Progenitor cell of endocrine pancreas (in vitro differentiated cells): ENCODE results near the gene RAP1GAP2. TPM values are rescaled to one million over a fixed set of nuclear protein-coding genes. Genes with fewer than 3 reads are reported as not detected.
"Not testable (repeated sequence)": the region's sequence is repeated elsewhere in the genome, so short reads cannot be mapped to it uniquely, and the experiment has no call there.

Source experiments
- DNase-seq: peaks from one replicate; pipeline ENCODE4 v3.0.0; 2021; ENCODE audit warnings: low spot score; ENCODE audit not compliant: unreplicated experiment
- H3K27ac Mint-ChIP-seq: 2 replicates; pipeline ENCODE4 v1.8.0; 2021; ENCODE audit warnings: mild to moderate bottlenecking, moderate library complexity, mixed read lengths
- H3K27me3 Mint-ChIP-seq: 2 replicates; pipeline ENCODE4 v1.8.0; 2021; ENCODE audit warnings: mixed read lengths
- H3K36me3 Mint-ChIP-seq: 2 replicates; pipeline ENCODE4 v1.8.0; 2022; ENCODE audit warnings: mixed read lengths; ENCODE audit not compliant: insufficient read depth
- H3K4me1 Mint-ChIP-seq: 2 replicates; pipeline ENCODE4 v1.8.0; 2021; ENCODE audit warnings: low read depth, mixed read lengths
- H3K4me3 Mint-ChIP-seq: 2 replicates; pipeline ENCODE4 v1.8.0; 2021; ENCODE audit warnings: low read depth, mild to moderate bottlenecking, moderate library complexity, mixed read lengths
- H3K9me3 Mint-ChIP-seq: 2 replicates; pipeline ENCODE4 v1.8.0; 2021; ENCODE audit warnings: low read depth, mixed read lengths
- total RNA-seq: library from RNA; stranded (reverse); gene quantifications from 2 replicates; pipeline ENCODE4 v1.2.1, GENCODE V29; 2021
- TF ChIP-seq, protein P1 (sequence below): fragments of 200-600 bp; sonication (generic); IDR thresholded peaks from one replicate; pipeline ENCODE4 v1.5.0; 2021; ENCODE audit warnings: antibody characterized with exemption, mild to moderate bottlenecking; ENCODE audit not compliant: unreplicated experiment

RAP1GAP2 gene
- total RNA-seq, 1 donor from 2014 or later: 116 TPM

DNA sequence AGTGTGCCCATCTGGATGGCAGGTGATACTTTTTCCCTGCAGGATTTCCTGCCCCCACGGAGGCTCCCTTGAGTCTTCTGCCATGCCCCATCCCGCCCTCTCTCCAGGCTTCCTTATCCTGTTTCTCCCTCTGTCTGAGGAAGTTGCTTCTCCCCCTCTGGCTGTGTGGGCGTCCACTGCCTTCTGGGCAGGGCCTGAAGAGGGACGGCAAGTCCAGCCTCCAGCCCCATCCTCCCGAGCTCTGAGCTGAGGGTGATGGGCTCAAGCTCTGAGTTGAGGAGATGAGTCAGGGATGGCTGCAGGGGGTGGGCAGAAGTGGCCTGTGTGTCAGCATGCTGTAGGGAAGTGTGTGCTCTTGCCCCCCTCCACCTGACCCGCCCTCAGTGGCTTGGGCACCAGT lies 14.2 kb upstream of the RAP1GAP2 start:
- Mint-ChIP-seq H3K27ac (no peak overlapping the region), H3K27me3 (no peaks in the 10 kb centered on the region), H3K4me1 (peaks cover 9% of the 10 kb centered on the region), H3K9me3 (no peaks in the 10 kb centered on the region), H3K36me3 (no peaks in the 10 kb centered on the region), H3K4me3 (no peak overlapping the region)
- TF ChIP-seq, protein P1, sequence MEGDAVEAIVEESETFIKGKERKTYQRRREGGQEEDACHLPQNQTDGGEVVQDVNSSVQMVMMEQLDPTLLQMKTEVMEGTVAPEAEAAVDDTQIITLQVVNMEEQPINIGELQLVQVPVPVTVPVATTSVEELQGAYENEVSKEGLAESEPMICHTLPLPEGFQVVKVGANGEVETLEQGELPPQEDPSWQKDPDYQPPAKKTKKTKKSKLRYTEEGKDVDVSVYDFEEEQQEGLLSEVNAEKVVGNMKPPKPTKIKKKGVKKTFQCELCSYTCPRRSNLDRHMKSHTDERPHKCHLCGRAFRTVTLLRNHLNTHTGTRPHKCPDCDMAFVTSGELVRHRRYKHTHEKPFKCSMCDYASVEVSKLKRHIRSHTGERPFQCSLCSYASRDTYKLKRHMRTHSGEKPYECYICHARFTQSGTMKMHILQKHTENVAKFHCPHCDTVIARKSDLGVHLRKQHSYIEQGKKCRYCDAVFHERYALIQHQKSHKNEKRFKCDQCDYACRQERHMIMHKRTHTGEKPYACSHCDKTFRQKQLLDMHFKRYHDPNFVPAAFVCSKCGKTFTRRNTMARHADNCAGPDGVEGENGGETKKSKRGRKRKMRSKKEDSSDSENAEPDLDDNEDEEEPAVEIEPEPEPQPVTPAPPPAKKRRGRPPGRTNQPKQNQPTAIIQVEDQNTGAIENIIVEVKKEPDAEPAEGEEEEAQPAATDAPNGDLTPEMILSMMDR: no peak
- DNase-seq: no peak

DNA sequence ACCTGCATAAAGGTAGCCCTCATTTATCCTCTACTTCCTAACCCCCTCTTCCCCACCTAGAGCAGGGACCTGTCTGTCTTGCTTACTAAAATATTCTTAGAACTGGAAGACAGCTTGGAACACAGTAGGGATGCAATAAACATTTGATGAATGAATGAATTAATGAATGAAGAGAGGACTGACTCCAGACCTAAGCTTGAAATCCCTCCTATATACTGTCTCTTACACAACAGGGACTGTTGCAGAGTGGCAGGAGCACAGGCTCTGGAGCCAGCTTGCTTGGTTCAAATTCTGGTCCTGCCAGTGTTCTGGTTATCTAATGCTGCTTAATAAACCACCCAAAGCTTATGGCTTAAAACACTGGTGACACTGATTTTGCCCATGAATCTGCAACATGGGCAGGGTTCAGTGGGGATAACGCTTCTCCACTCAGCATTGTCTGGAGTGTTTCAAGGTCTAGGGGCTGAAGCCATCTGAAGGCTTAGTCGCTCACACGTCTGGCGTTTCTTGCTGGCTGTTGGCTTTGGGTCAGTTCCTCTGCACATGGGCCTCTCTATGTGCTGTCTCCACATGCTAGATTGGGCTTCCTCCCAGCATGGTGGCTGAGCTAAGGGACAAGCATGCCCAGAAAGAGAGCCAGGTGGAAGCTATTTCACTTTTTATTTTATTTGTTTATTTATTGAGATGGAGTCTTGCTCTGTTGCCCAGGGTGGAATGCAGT lies 12.8 kb upstream of the RAP1GAP2 start:
- H3K4me3 Mint-ChIP-seq: no peak overlapping the region
- no peaks in the 10 kb centered on the region for H3K9me3 Mint-ChIP-seq
- DNase-seq: no peak
- H3K4me1 Mint-ChIP-seq: peaks cover 6% of the 10 kb centered on the region
- TF ChIP-seq, protein P1: no peak
- H3K27me3 Mint-ChIP-seq: no peaks in the 10 kb centered on the region
- no peaks in the 10 kb centered on the region for H3K36me3 Mint-ChIP-seq
- H3K27ac Mint-ChIP-seq: no peak overlapping the region

GRCh38 chr17:2784864-2785263 lies 11.4 kb upstream of the RAP1GAP2 start:
- no peak overlapping the region for H3K4me3 Mint-ChIP-seq
- H3K27ac Mint-ChIP-seq: no peak overlapping the region
- peaks cover 6% of the 10 kb centered on the region for H3K4me1 Mint-ChIP-seq
- H3K9me3 Mint-ChIP-seq: no peaks in the 10 kb centered on the region
- TF ChIP-seq, protein P1: no peak
- no peak for DNase-seq
- no peaks in the 10 kb centered on the region for H3K27me3 Mint-ChIP-seq
- no peaks in the 10 kb centered on the region for H3K36me3 Mint-ChIP-seq

- not testable (repeated sequence) for H3K27me3 Mint-ChIP-seq, H3K27ac Mint-ChIP-seq, H3K4me3 Mint-ChIP-seq, H3K9me3 Mint-ChIP-seq, H3K4me1 Mint-ChIP-seq, DNase-seq, H3K36me3 Mint-ChIP-seq
These were observed 10.9 kb upstream of the RAP1GAP2 start for GRCh38 chr17:2785376-2785775.

GRCh38 chr17:2786176-2786881 lies 9.9 kb upstream of the RAP1GAP2 start:
- Mint-ChIP-seq H3K27me3 (no peaks in the 10 kb centered on the region), H3K9me3 (no peaks in the 10 kb centered on the region), H3K4me3 (no peak overlapping the region), H3K4me1 (peaks cover 6% of the 10 kb centered on the region), H3K27ac (no peak overlapping the region), H3K36me3 (no peaks in the 10 kb centered on the region)
- peak; percentile 95 for DNase-seq
- TF ChIP-seq, protein P1: peak; percentile 90
